Ecto neural progenitor cell (in vitro differentiated cells): ENCODE measurements around the gene VEZF1.

Experiments
- DNase-seq: peaks from one replicate; pipeline ENCODE4 v3.0.0-alpha.2; 2018; ENCODE audit warnings: low spot score

Gene VEZF1

GRCh38 chr17:57987581-57988300 is at the start of gene VEZF1:
VEZF1 (minus strand) TSS chr17:57988254; CDS start chr17:57988111, 143 bp downstream.
- peak; percentile 95 for DNase-seq

GRCh38 chr17:58032691-58033415 is 44.8 kb upstream of the VEZF1 start:
- no peak for DNase-seq

GRCh38 chr17:58028578-58028977 is 40.5 kb upstream of the VEZF1 start:
- DNase-seq: no peak

- DNase-seq: no peak
These were observed 32.3 kb upstream of the VEZF1 start for GRCh38 chr17:58020401-58020800.

- DNase-seq: no peak
These were observed 31.5 kb upstream of the VEZF1 start for GRCh38 chr17:58019521-58019920.

GRCh38 chr17:58019039-58019438 is 31.0 kb upstream of the VEZF1 start:
- DNase-seq: no peak

- DNase-seq: no peak
These were observed 22.2 kb upstream of the VEZF1 start for GRCh38 chr17:58010067-58010799.

GRCh38 chr17:58007781-58008706 is 20.0 kb upstream of the VEZF1 start:
- DNase-seq: peak; percentile 52

- peak; percentile 100 for DNase-seq
These were observed 19.1 kb upstream of the VEZF1 start, which contains the start of gene SRSF1 for GRCh38 chr17:58006924-58007780. SRSF1 (minus strand) TSS chr17:58007246; CDS start chr17:58007137, 109 bp downstream.

- peak; percentile 79 for DNase-seq
These were observed 18.5 kb upstream of the VEZF1 start for GRCh38 chr17:58006560-58006923.

- DNase-seq: no peak
These were observed 17.9 kb upstream of the VEZF1 start for GRCh38 chr17:58005728-58006559.

- DNase-seq: no peak
These were observed 17.1 kb upstream of the VEZF1 start for GRCh38 chr17:58005031-58005727.

- no peak for DNase-seq
These were observed 16.0 kb upstream of the VEZF1 start for GRCh38 chr17:58004060-58004459.

- no peak for DNase-seq
These were observed 14.9 kb upstream of the VEZF1 start for GRCh38 chr17:58002973-58003372.

- no peak for DNase-seq
These were observed 14.3 kb upstream of the VEZF1 start for GRCh38 chr17:58002154-58002948.

- DNase-seq: no peak
These were observed 13.5 kb upstream of the VEZF1 start for GRCh38 chr17:58001461-58002124.

- no peak for DNase-seq
These were observed 11.5 kb upstream of the VEZF1 start for GRCh38 chr17:57999496-58000017.
